Measurements from ENCODE around the gene MROH2B.
"Not testable (repeated sequence)": the region's sequence is repeated elsewhere in the genome, so short reads cannot be mapped to it uniquely, and the experiment has no call there.

MROH2B gene

DNA sequence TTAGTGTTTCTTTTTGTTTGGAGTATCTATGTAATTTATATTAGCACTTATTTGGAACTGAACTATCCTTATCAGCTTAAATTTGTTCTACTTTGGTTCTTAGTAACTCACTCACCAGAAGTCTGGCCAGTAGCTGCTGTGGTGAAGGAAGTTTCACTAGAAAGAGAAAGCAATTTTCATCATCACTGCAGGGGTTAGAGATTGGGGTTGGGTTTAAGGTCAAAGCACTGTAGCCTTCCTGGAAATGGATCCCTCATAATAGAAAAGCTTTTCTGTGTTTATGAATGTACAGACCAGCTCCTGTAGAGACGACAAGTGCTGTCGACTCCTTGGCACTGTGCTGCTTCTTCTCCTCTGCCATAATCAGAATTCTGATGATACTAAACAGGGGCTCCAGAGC lies 22.2 kb downstream of the MROH2B start:
- TF ChIP-seq CTBP1 (IDR thresholded peaks at IDR 0.05; ENCODE audit: borderline replicate concordance) = no peak
- TF ChIP-seq ZNF384 (IDR thresholded peaks at IDR 0.05) = no peak
- no peak for TF ChIP-seq NFRKB (IDR thresholded peaks at IDR 0.05)
- no peak for DNase-seq (ENCODE audit: extremely low spot score)
- POLR2A ChIA-PET = no interaction called here
- CTCF ChIA-PET = no interaction called here

DNA sequence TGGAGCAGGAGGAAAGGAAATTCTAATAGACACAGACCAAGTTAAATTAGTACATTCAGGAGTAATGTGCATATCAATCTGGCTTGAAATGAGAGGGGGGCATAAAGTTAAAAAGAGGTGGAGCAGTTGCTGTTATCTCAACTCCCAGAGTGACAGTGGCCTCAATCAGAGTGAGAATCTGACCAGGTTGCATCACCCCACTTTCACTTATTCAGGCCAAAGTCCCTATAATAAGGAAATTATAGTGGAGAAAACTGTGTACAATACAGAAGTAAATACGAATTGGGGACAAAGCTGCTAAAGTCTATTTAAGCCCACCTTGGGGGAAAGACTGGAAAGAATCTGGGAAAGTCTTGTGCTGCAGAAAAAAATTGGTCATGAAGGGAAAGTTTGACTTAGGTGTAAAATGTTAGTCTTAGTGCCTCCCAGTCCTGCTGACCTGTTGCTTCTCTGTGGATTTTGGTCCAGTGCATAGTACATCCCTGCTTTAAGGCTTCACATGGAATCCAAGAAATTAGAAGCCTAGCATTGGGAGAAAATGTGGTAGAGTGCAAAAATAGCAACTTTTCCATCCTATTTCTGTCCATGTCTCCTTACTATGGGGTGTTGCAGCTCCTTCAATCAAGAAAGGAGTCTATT lies 27.9 kb downstream of the MROH2B start:
- no peak for TF ChIP-seq ARNT (IDR thresholded peaks at IDR 0.05)
- TF ChIP-seq, protein P1, sequence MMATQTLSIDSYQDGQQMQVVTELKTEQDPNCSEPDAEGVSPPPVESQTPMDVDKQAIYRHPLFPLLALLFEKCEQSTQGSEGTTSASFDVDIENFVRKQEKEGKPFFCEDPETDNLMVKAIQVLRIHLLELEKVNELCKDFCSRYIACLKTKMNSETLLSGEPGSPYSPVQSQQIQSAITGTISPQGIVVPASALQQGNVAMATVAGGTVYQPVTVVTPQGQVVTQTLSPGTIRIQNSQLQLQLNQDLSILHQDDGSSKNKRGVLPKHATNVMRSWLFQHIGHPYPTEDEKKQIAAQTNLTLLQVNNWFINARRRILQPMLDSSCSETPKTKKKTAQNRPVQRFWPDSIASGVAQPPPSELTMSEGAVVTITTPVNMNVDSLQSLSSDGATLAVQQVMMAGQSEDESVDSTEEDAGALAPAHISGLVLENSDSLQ (IDR thresholded peaks at IDR 0.05) = no peak
- TF ChIP-seq SP1 (IDR thresholded peaks at IDR 0.05) = no peak
- TF ChIP-seq FOXA1 (IDR thresholded peaks at IDR 0.05) = no peak
- no peak for TF ChIP-seq ELF4 (IDR thresholded peaks at IDR 0.05)
- no peak for TF ChIP-seq FOXM1 (IDR thresholded peaks at IDR 0.05; ENCODE audit: borderline replicate concordance)
- TF ChIP-seq FOXK2 (IDR thresholded peaks at IDR 0.05) = no peak
- CTCF ChIA-PET = no interaction called here
- DNase-seq (ENCODE audit: extremely low spot score) = no peak
- POLR2A ChIA-PET = no interaction called here

DNA sequence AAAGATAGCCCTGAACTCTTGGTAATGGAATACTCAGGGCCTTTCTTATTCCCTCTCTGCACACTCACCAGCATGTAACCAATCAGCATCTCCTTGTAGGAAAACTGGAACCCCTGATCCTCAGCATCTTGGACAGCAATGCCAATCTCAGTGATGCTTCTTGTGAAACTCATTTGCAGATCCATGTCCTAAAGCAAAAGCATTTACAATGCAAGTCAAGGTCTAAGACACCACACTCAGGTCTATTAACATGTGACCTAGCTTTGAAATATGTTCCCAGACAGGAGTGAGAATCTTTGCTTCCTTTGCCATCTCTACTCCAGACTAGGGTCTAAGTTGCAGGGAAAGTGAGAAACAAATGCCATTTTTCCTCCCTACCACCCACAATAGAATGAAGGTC lies 38.2 kb downstream of the MROH2B start:
- DNase-seq (ENCODE audit: extremely low spot score) = no peak
- ChIA-PET CTCF (no interaction called here), POLR2A (no interaction called here)
- TF ChIP-seq ELF4 (IDR thresholded peaks at IDR 0.05) (no peak), L3MBTL2 (conservative IDR thresholded peaks at IDR 0.05) (no peak), NFRKB (IDR thresholded peaks at IDR 0.05) (no peak), BHLHE40 (IDR thresholded peaks at IDR 0.05; ENCODE audit: borderline replicate concordance) (no peak), HDGF (IDR thresholded peaks at IDR 0.05; ENCODE audit: borderline replicate concordance) (no peak), SP1 (IDR thresholded peaks at IDR 0.05) (no peak), FOXK2 (IDR thresholded peaks at IDR 0.05) (no peak), ZNF384 (IDR thresholded peaks at IDR 0.05) (no peak), FOXM1 (IDR thresholded peaks at IDR 0.05; ENCODE audit: borderline replicate concordance) (no peak), CTBP1 (IDR thresholded peaks at IDR 0.05; ENCODE audit: borderline replicate concordance) (no peak), FOXA1 (IDR thresholded peaks at IDR 0.05) (no peak), SUZ12 (IDR thresholded peaks at IDR 0.05) (no peak), LEF1 (IDR thresholded peaks at IDR 0.05; ENCODE audit: borderline replicate concordance) (no peak), TARDBP (IDR thresholded peaks at IDR 0.05) (no peak), ARNT (IDR thresholded peaks at IDR 0.05) (no peak)
- TF ChIP-seq, protein P1 (IDR thresholded peaks at IDR 0.05) = no peak

DNA sequence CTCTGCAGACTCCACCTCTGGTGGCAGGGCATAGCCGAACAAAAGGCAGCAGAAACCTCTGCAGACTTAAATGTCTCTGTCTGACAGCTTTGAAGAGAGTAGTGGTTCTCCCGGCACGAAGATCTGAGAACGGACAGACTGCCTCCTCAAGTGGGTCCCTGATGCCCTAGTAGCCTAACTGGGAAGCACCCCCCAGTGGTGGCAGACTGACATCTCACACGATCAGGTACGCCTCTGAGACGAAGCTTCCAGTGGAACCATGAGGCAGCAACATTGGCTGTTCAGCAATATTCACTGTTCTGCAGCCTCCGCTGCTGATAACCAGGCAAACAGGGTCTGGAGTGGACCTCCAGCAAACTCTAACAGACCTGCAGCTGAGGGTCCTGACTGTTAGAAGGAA lies 48.5 kb downstream of the MROH2B start:
- DNase-seq (ENCODE audit: extremely low spot score); POLR2A ChIA-PET; CTCF ChIA-PET: not testable (repeated sequence)

DNA sequence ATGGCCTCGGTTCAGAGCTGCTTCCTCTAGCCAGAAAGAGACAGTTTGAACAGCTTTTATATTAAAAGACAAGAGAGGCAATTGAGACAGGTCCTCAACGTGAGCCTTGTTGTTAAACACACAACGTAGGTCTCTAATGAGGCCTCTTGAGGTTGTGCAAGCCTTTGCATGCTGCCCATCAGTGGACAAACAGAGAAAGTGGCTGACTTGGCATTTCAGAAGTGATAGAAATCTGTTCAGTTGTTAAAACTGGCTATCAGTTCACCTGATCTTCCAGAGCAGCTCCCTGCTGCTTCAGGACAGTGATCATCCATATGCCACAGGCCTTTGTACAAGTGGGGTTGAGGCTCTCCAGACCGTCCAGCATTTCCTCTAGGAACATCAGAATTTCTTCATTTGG lies 58.8 kb downstream of the MROH2B start:
- ChIA-PET POLR2A (no interaction called here), CTCF (no interaction called here)
- TF ChIP-seq NFRKB (IDR thresholded peaks at IDR 0.05) (no peak), L3MBTL2 (conservative IDR thresholded peaks at IDR 0.05) (no peak), FOXM1 (IDR thresholded peaks at IDR 0.05; ENCODE audit: borderline replicate concordance) (no peak), SUZ12 (IDR thresholded peaks at IDR 0.05) (no peak), ZNF384 (IDR thresholded peaks at IDR 0.05) (no peak), FOXA1 (IDR thresholded peaks at IDR 0.05) (no peak), ELF4 (IDR thresholded peaks at IDR 0.05) (no peak), SP1 (IDR thresholded peaks at IDR 0.05) (no peak), TARDBP (IDR thresholded peaks at IDR 0.05) (no peak), LEF1 (IDR thresholded peaks at IDR 0.05; ENCODE audit: borderline replicate concordance) (no peak), BHLHE40 (IDR thresholded peaks at IDR 0.05; ENCODE audit: borderline replicate concordance) (no peak), HDGF (IDR thresholded peaks at IDR 0.05; ENCODE audit: borderline replicate concordance) (no peak), FOXK2 (IDR thresholded peaks at IDR 0.05) (no peak)
- TF ChIP-seq, protein P1 (IDR thresholded peaks at IDR 0.05) = no peak
- no peak for DNase-seq (ENCODE audit: extremely low spot score)

DNA sequence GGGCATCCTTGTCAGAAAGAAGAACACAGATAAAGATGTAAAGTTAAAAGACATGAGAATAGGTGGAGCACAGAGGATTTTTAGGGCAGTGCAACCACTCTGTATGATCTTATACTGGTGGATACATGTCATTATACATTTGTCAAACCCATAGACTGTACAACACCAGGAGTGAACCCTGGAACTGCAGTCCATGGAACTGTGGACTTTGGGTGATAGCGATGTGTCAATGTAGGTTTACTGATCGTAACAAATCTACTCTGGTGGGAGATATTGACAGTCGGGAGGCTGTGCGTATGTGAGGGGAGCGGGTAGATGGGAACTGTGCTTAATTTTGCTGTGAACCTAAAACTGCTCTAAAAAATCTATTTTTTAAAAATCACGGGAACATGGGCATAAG lies 60.6 kb downstream of the MROH2B start:
- POLR2A ChIA-PET = no interaction called here
- no peak for DNase-seq (ENCODE audit: extremely low spot score)
- CTCF ChIA-PET = no interaction called here
- TF ChIP-seq FOXM1 (IDR thresholded peaks at IDR 0.05; ENCODE audit: borderline replicate concordance) = no peak
- no peak for TF ChIP-seq ARNT (IDR thresholded peaks at IDR 0.05)
- TF ChIP-seq ELF4 (IDR thresholded peaks at IDR 0.05) = no peak
- no peak for TF ChIP-seq HDGF (IDR thresholded peaks at IDR 0.05; ENCODE audit: borderline replicate concordance)
- no peak for TF ChIP-seq CTBP1 (IDR thresholded peaks at IDR 0.05; ENCODE audit: borderline replicate concordance)
- no peak for TF ChIP-seq FOXK2 (IDR thresholded peaks at IDR 0.05)
- TF ChIP-seq FOXA1 (IDR thresholded peaks at IDR 0.05) = no peak
- TF ChIP-seq TARDBP (IDR thresholded peaks at IDR 0.05) = no peak
- TF ChIP-seq SP1 (IDR thresholded peaks at IDR 0.05) = no peak
- TF ChIP-seq L3MBTL2 (conservative IDR thresholded peaks at IDR 0.05) = no peak
- no peak for TF ChIP-seq BHLHE40 (IDR thresholded peaks at IDR 0.05; ENCODE audit: borderline replicate concordance)

DNA sequence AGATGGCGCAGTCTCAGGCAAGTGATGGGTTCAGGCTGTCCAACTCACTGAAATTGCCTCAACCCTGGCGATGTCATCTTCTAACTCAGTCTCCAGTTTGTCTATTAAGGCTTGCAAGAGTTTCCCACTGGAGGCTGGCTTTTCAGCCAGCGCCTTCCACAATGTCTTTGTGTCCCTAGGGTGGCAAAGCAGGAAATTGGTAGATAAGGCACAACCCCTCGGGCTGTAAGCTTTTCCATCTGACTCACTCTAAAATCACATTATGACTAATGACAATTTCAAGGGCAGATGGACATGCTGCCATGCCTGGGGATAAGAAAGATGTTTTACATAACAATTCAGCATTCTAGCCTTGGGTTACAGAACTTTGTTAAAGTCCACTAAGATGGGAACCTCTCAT lies 61.9 kb downstream of the MROH2B start:
- POLR2A ChIA-PET = no interaction called here
- CTCF ChIA-PET = no interaction called here
- no peak for DNase-seq (ENCODE audit: extremely low spot score)
- TF ChIP-seq CTBP1 (IDR thresholded peaks at IDR 0.05; ENCODE audit: borderline replicate concordance) (no peak), ZNF384 (IDR thresholded peaks at IDR 0.05) (no peak), ARNT (IDR thresholded peaks at IDR 0.05) (no peak), BHLHE40 (IDR thresholded peaks at IDR 0.05; ENCODE audit: borderline replicate concordance) (no peak), FOXA1 (IDR thresholded peaks at IDR 0.05) (no peak), ELF4 (IDR thresholded peaks at IDR 0.05) (no peak), TARDBP (IDR thresholded peaks at IDR 0.05) (no peak), L3MBTL2 (conservative IDR thresholded peaks at IDR 0.05) (no peak), LEF1 (IDR thresholded peaks at IDR 0.05; ENCODE audit: borderline replicate concordance) (no peak), SUZ12 (IDR thresholded peaks at IDR 0.05) (no peak), FOXM1 (IDR thresholded peaks at IDR 0.05; ENCODE audit: borderline replicate concordance) (no peak), SP1 (IDR thresholded peaks at IDR 0.05) (no peak), FOXK2 (IDR thresholded peaks at IDR 0.05) (no peak), HDGF (IDR thresholded peaks at IDR 0.05; ENCODE audit: borderline replicate concordance) (no peak)
- TF ChIP-seq, protein P1 (IDR thresholded peaks at IDR 0.05) = no peak

Measured in HEK293T (cell line).